ENCODE measurements around the gene C3AR1.

Gene C3AR1

DNA sequence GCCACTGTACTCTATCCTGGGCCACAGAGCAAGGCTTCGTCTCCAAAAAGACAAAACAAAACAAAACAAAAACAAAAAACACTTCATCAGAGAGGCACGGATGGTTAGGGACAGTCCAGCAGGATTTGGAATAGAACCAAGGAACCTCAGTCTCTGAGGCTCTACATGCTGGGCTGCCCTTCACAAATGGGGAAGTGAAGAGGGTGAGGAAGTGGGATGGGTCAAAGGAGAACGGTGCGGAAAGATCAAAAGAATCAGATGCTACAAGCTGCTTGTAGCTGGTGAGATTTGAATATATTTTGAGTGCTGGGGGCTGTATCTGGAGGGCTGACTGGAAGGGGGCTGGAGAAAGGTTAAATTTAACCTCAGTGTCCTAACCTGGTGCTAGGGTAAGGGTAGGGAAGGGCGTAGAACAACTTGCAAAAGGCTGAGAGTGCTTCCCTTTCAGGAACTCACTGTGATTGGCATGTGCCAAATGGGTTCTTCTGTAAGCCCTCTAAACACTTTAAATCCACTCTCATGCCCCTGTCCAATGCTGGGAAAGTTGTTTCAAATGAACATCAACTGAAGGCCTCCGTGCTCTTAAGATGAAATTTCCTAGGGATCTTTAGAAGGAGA, 29.0 kb downstream of the C3AR1 start:
- TF ChIP-seq GATA2 (IDR thresholded peaks at IDR 0.05; ENCODE audit: low read depth, low read length), result no peak
- no peak for TF ChIP-seq GATA3 (IDR thresholded peaks at IDR 0.05; ENCODE audit: low read depth, low read length)

DNA sequence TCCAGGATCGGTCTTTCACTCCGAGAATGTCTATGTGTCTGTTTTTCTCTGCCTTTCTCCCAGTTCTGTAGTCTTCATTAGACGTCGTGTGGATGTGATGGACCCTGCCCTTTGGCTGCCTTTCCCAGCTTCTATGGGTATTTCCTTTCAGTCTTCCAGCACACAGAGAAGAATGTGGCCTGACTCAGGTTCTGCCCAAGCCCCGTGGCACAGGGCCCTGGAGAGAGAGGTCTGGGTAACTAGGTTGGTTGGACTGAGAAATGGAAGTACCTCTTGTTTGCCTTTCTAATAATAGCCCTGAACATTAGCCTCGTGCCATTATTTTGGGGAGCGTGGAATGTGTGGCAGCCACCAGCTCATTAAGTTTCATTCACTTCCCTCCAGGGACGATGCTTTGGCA, 29.8 kb downstream of the C3AR1 start:
- TF ChIP-seq GATA2 (IDR thresholded peaks at IDR 0.05; ENCODE audit: low read depth, low read length), result no peak
- no peak for TF ChIP-seq GATA3 (IDR thresholded peaks at IDR 0.05; ENCODE audit: low read depth, low read length)

DNA sequence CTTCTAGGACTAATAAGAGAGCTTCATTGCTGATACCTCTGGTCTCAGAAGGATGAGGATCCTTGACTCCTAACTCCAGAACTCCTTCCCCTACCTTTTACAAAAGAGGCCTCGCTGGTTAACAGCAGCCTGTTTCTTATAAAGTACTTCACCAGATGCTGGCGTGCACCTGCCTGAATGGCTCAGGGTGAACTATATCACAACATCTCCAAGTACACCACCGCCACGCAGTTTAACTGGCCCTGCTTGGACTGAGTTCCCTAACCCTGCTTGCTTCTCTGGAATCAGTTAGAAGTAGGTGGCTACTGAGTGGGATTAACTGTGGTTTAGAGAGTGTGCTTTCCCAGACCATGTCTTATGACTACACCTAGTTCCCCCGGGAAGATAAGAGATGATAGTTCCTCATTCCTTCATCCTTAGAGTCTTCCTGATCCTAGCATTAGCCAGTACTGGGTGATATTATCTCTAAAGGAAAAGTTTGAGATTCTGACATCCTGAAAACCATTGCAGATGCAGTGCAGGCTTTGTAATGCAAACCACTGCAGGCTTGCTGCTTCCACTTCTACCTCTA, 30.6 kb downstream of the C3AR1 start:
- TF ChIP-seq GATA3 (IDR thresholded peaks at IDR 0.05; ENCODE audit: low read depth, low read length), result no peak

DNA sequence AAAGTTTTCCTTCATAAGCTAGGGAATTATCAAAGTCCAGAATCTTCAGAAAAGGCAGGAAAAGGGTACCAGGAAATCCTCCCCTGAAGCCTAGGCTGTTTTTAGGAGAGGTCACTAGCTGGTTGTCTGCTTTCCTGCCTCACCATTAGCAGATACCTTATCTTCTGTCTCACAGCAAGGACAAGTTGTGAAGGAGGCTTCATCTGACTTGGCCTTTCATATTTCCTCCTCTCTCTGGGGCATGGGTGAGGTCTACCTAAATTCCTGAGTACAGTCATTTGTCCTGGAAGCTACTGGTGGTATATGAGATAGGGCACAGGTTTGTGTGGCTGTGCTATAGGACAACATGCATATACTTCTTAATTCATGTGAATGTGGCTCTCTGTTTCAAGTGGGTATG, 31.4 kb downstream of the C3AR1 start:
- TF ChIP-seq GATA3 (IDR thresholded peaks at IDR 0.05; ENCODE audit: low read depth, low read length), result no peak
- no peak for TF ChIP-seq GATA2 (IDR thresholded peaks at IDR 0.05; ENCODE audit: low read depth, low read length)

DNA sequence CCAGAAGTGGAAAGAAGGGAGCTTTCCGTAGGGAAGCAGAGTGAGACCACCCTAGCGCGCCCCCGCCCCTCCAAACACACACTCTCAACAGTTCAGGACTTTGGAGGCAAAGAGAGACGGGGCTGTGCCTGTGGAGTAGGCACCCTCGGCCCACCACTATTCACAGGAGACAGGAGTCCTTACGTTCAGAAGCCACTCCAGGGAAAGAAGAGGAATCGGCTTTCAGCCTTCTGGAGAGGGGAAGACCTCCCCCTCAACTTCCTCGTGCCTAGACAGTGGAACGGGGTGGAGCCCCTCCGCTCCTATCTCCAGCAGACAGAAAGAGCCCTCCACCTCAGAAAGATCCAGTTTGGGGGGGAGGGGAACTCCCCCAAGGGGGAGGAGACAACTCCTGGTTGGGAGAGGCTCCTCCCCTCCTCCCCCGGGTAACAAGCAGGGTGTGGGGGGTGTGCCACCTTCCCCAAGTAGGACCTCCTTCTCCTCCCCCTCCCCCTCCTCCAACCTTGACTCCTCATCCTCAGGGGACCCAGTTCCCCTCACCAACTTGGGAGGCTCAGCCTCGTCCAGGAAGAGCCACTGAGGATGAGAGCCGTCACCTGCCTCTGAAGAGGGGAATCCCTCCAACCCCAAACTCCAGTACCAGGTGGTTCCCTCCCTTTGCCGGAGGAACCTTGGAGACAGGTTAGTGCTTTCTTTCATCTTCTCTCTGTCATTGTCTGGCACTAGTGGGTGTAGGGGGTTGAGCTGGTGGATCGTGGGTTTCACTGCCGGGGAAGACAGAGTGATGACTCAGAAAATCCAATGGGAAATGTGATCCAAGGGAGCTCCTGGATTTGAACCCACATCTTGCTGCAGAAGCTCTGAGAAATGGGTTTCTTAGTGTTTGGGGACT, 32.8 kb downstream of the C3AR1 start:
- TF ChIP-seq GATA3 (IDR thresholded peaks at IDR 0.05; ENCODE audit: low read depth, low read length), result no peak
- no peak for TF ChIP-seq GATA2 (IDR thresholded peaks at IDR 0.05; ENCODE audit: low read depth, low read length)

DNA sequence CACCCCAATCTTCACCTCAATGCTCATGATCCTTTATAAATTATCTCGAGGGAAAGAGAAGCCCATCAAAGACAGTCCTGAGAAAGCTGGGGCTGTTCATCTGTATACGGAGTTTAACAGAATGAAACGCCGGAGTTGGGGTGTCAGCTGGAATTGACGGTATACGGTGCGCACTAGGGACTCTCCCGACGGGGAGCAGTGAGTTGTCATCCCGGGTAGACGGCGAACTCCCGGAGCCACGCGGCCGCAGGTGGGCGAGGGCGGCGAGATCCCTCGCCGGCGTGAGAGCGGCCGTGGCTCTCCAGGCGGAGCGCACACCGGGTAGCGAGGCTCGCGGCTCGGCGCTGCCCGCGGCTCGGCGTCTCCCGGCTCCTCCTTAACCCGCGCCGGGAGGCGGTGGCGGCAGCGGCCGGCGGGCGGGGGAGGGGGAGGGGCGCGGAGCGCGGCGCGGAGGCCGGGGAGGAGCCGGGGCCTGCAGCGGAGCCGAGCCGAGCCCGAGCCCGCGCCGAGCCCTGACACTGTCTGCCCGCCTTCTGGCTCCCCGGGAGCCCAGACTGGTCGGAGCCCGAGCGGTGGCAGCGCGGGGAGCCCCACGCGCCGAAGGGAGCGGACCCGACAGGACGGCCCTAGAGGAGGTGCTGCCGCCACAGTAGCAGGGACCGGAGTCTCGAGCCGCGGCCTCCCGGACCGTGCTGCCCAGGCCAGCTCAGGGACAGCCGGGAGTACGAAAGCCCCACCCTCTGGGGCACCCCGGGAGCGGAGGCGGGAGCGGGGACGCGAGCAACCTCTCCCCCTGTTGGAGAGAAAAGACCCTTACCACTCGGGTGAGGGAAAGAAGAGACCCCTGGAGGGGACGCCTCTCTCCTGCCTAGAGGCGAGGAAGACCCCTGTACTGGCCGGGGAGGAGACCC, 33.7 kb downstream of the C3AR1 start, which contains the start of gene FOXJ2:
Gene FOXJ2, plus strand, starts transcription at position 475 of the 911 bp plus-strand sequence. CDS start 7,117 bp downstream, outside the sequence.
- TF ChIP-seq GATA3 (IDR thresholded peaks at IDR 0.05; ENCODE audit: low read depth, low read length) (no peak), GATA2 (IDR thresholded peaks at IDR 0.05; ENCODE audit: low read depth, low read length) (no peak)

DNA sequence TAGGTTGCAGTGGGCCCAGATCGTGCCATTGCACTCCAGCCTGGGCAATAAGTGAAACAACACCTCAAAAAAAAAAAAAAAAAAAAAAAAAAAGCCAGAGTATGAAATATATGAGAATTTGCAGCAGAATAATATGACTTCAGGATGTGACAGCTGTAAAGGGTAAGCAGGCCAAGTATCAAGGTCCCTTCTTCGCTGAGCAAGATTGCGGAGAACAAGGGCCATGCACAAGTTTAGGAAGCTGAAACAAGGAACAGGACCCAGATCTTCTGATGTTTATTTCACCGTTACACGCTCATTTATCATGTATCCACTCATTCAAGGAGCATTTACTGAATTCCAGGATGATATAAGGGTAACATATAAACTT, 34.3 kb downstream of the C3AR1 start:
- no peak for TF ChIP-seq GATA2 (IDR thresholded peaks at IDR 0.05; ENCODE audit: low read depth, low read length)
- TF ChIP-seq GATA3 (IDR thresholded peaks at IDR 0.05; ENCODE audit: low read depth, low read length), result no peak

DNA sequence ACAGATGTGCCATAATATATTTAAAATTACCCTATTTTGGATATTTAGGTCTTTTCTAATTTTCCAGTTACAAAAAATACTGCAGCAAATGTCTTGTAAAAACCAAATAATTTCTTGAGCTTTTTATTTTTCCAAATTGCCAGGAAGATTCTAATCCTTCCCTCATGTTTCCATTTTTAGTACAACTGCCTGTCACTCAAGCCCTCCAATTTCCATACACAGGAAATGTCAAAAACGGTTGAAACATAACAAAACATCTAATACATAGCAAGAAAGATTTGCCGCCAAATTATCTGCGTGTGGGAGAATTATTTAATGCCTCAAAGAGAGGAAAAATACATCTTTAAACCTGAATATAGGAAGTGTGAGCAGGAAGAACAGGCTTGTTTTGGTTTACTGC, 36.0 kb downstream of the C3AR1 start:
- TF ChIP-seq GATA3 (IDR thresholded peaks at IDR 0.05; ENCODE audit: low read depth, low read length) (no peak), GATA2 (IDR thresholded peaks at IDR 0.05; ENCODE audit: low read depth, low read length) (no peak)

DNA sequence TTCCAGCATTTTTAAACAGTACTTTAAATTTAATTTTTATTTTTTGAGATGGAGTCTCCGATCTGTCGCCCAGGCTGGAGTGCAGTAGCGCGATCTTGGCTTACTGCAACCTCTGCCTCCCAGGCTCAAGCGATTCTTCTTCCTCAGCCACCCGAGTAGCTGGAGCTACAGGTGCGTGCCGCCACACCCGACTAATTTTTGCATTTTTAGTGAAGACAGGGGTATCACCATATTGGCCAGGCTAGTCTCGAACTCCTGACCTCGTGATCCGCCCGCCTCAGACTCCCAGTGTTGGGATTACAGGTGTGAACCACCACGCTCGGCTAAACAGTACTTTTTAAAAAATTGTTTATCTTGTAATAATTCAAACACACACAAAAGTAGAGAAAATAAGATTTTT, 37.9 kb downstream of the C3AR1 start:
- TF ChIP-seq GATA2 (IDR thresholded peaks at IDR 0.05; ENCODE audit: low read depth, low read length), result no peak
- TF ChIP-seq GATA3 (IDR thresholded peaks at IDR 0.05; ENCODE audit: low read depth, low read length), result no peak

DNA sequence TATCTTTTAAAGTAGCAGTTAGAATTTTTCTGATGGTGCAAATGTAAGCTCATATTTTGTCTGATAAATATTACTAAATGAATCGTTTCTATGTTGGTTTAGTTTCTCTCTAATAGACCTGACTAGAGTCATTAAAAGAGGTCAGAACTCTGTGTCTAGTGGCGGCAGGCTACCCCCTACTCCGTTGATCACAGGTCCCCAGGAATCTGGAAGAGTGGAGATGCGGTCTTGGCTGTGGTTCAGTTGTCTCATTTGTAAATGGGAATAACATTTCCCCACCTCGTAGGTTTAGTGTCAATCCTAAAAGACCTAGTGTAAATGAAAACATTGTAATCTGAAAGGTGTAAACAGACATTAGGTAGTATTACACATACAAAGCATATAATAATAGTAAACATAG, 38.3 kb downstream of the C3AR1 start:
- TF ChIP-seq GATA3 (IDR thresholded peaks at IDR 0.05; ENCODE audit: low read depth, low read length) (no peak), GATA2 (IDR thresholded peaks at IDR 0.05; ENCODE audit: low read depth, low read length) (no peak)

DNA sequence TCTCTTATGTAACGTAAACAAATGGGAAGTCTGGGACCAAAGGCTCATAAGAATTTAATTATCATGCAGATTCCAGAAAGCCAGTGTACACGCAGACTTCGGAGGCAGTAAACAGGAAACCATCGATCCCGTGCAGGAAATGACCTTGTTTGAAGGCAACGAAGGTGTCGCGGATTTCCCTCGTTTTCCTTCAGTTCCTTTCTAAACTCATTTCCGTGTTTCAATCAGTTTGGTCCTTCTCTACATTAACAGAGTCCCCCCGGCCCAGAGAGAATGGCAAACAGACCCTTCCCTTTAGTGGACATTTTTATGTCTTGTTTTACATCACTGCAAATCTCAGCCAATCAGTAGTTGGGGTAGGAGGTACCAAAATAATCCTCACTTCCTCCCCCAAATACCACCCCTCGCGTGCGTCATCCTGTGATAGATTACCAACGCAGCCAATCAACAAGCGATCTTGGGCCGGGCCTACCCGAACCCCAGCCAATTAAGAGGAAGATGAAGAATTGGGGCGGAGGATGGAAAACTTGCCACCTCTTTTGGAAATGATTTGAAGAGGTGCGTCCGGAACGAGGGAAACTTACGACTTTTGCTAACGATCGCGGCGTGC, 39.8 kb downstream of the C3AR1 start:
- no peak for TF ChIP-seq GATA3 (IDR thresholded peaks at IDR 0.05; ENCODE audit: low read depth, low read length)
- no peak for TF ChIP-seq GATA2 (IDR thresholded peaks at IDR 0.05; ENCODE audit: low read depth, low read length)

DNA sequence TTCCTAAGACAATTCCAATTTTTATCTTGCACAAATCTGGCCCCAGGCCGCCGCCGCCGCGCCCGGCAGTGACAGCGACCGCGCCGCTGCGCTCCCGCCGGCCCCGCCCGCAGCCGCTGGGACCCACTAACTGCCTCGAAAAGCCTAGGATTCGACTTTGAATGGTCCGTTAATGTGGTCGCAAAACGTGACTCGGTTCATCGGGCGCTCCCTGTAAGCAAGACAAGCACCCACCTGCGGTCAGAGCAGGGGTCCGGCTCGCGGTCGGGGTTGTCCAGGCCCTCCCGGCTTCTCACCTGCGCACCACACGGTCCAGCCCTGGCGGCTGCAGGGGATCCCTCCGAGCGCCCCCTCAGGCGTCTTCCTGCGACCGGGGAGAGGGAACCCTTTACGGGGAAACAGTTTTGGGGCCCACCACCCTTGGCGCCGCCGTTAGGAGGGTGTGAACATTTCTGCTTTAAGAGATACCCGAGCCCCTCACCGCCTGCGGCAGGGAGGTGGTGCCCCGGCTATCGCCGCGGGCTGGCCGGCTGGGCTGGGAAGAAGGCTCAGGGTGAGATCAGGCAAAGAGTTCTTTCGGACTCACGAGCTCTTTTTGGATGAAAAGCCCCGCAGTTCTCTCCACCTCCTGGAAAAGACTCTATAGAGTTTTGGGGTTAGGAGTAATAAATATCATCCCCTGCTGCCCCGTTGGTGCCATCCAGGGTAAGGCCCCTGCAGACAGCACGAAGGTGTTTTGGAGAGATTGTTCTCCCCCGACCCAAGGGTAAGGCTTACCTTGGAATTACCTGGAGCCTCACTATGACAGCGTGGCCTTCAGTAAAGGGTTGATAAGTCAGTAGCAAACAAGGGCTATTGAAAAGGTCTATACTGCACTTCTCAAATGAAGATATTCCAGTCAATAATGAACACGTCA, 47.2 kb downstream of the C3AR1 start:
- TF ChIP-seq GATA2 (IDR thresholded peaks at IDR 0.05; ENCODE audit: low read depth, low read length) (no peak), GATA3 (IDR thresholded peaks at IDR 0.05; ENCODE audit: low read depth, low read length) (no peak)

DNA sequence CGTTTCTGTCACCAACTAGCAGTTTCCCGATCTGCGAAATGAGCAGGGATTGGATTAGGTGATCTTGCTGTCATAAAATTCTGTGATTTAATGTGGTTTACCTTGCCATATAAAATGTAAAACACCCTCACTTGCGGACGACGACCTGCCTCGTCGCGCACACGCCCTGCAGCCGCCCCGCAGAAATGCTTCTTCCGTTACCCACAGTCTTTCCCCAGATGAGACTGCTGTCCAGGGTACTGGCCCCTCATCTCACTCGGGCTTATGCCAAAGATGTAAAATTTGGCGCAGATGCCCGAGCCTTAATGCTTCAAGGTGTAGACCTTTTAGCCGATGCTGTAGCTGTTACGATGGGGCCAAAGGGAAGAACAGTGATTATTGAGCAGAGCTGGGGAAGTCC, 51.3 kb downstream of the C3AR1 start:
- no peak for TF ChIP-seq GATA2 (IDR thresholded peaks at IDR 0.05; ENCODE audit: low read depth, low read length)
- TF ChIP-seq GATA3 (IDR thresholded peaks at IDR 0.05; ENCODE audit: low read depth, low read length), result no peak

All from SH-SY5Y (cell line).